22Rv1 (cell line): Measurements from ENCODE around the gene ANXA2R.

ENCODE experiments used
- H3K27ac ChIP-seq: fragments of 450-650 bp; 2 replicates; pipeline ENCODE4 v1.5.1; 2017
- ZFX ChIP-seq: fragments of 450-650 bp; IDR thresholded peaks from 2 replicates; pipeline ENCODE4 v1.6.1; 2017; ENCODE audit warnings: antibody characterized with exemption, borderline replicate concordance
- TF ChIP-seq, protein P1 (sequence below): fragments of 450-650 bp; IDR thresholded peaks from 2 replicates; pipeline ENCODE4 v1.5.1; 2017; ENCODE audit warnings: mild to moderate bottlenecking

Gene ANXA2R

DNA sequence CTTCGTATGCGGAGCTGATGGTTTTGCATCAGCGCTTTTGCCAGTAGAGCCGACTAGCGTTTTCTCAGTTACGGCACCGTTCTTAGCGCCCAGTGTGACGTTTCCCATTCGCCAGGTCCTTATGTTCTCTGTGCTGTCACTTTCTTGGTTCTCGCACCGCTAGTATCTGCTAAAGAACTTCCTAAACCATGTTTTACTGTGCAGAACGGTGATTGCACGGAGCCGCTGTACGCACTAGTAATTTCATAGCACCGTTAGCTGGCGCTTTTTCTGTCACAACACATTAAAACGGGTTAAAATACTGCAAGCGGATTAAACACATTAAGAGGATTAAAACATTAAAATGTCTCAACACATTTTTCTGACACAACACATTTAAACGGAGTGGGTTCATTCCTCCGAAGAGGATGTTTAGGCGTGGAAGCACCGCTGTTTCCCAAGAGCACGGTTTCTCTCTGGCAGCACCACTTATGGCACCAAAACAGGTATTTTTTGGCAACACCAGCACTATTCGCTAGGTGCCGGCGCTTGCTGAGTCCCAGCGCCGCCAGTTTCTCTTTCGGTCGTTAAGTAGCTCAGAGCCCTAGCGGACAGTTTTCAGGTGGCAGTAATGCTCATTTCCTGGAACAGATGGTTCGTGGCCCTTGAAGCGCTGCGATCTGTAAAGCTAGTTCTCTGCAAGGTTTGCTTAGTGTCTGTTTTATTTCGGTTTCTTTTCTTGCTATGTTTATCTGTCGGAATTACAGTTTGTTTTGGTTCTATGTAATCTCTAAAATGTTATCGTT is 20.3 kb downstream of the ANXA2R start:
- no peak for TF ChIP-seq ZFX
- TF ChIP-seq, protein P1, sequence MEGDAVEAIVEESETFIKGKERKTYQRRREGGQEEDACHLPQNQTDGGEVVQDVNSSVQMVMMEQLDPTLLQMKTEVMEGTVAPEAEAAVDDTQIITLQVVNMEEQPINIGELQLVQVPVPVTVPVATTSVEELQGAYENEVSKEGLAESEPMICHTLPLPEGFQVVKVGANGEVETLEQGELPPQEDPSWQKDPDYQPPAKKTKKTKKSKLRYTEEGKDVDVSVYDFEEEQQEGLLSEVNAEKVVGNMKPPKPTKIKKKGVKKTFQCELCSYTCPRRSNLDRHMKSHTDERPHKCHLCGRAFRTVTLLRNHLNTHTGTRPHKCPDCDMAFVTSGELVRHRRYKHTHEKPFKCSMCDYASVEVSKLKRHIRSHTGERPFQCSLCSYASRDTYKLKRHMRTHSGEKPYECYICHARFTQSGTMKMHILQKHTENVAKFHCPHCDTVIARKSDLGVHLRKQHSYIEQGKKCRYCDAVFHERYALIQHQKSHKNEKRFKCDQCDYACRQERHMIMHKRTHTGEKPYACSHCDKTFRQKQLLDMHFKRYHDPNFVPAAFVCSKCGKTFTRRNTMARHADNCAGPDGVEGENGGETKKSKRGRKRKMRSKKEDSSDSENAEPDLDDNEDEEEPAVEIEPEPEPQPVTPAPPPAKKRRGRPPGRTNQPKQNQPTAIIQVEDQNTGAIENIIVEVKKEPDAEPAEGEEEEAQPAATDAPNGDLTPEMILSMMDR = peak; percentile 61
- H3K27ac ChIP-seq = peak overlapping the region; percentile 99

DNA sequence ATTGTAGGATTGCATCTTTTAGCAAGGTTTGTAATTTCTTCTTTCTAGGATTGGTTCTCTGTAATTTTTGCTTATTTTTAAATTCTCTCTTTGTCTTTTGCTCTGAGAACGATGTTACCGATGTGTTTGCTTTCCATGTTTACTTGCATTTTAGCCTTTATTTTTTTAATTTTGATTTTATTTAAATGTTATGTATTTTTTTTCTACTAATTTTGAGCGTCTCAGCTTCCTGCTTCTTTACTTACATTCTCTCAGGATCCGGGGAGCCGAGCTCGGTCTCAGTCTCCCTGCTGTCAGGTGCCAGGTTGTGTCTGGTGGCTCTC is 20.9 kb downstream of the ANXA2R start:
- TF ChIP-seq, protein P1 = no peak
- TF ChIP-seq ZFX = no peak
- peak overlapping the region; percentile 99 for H3K27ac ChIP-seq

DNA sequence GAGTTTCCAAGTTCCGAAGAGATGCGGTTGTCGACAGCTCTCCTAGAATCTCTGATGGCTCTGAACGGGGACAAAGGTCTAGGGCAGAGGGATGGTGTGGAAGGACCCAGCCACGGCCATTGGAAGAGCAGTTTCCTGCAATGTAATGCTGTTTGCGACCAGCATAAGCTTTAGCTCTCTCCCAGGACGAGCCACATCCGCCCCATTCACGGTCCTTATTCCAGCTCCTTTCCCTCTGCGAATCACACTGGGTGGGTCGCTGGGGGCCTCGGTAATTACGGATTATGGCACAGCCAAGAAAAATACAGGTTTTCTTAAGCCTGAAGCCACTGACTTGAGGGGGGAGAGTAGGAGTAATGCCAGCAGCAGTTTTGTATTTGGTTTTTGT is 22.7 kb downstream of the ANXA2R start:
- peak overlapping the region; percentile 99 for H3K27ac ChIP-seq
- TF ChIP-seq ZFX = no peak
- TF ChIP-seq, protein P1 = no peak

DNA sequence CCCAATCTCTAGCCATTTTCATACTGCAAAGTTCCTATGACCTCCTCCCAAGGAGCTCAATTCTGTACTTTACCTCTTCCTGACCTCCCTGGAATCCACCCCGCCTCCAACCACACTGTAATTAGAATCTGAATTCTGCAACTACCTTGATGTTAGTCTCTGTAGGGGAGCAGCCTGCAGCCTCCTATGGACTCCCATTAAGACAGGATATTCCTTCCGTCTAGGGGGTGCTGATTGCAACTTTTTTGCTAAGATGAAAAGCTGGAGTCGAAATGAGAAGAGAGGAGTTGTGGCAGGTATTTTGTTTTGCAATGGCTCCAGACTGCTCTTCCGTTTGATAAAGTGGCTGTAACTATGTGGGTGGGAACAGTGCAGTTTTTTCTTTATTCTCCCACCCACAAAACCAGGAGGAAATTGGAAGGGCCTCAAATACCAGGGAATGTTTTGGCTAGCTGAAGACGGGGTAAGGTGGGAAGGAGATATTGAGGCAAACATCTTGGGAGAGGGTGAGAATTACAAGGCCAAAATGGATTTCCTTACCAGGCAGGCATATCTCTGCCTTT is 23.8 kb downstream of the ANXA2R start:
- TF ChIP-seq, protein P1 = no peak
- TF ChIP-seq ZFX = no peak
- H3K27ac ChIP-seq = no peak overlapping the region

DNA sequence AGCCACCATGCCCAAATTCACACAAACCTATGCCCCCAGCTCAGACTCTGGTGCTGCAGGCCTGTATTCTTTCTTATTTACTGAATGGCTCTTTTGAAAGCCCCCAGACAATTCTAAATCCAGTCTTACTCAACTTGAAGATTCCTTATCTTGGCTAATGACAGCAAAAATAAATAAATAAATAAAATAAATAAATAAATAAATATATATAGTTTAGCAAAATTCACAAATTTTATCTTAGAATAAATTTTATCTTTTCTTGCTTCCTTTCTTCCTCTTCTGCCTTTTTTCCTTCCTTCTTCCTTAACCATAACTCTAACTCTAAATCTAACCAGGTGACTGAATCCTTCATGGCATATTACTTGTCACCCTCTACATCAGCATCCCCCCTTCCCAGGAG is 25.6 kb downstream of the ANXA2R start:
- no peak for TF ChIP-seq ZFX
- TF ChIP-seq, protein P1 = no peak
- no peak overlapping the region for H3K27ac ChIP-seq

DNA sequence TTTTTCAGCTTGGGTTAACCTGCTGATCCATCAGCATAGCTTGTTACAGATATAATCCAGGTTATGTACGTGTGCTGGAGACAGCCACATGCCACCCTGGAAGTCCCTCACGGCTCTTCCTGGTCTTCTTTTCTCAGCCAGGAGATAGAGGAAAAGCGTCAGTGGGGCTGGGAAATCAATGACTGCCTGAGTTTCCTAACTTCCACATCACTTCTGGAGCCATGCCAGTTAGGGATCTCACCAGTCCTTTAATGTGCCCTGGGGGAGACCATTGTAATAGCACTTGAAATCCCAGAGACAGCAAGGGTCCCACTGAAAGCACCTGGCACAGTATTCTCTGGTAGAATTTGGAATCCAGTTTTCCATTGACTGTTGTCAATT is 29.2 kb downstream of the ANXA2R start:
- TF ChIP-seq ZFX = no peak
- TF ChIP-seq, protein P1 = no peak
- peak overlapping the region; percentile 99; the same call in 1 of the 2 replicates for H3K27ac ChIP-seq

DNA sequence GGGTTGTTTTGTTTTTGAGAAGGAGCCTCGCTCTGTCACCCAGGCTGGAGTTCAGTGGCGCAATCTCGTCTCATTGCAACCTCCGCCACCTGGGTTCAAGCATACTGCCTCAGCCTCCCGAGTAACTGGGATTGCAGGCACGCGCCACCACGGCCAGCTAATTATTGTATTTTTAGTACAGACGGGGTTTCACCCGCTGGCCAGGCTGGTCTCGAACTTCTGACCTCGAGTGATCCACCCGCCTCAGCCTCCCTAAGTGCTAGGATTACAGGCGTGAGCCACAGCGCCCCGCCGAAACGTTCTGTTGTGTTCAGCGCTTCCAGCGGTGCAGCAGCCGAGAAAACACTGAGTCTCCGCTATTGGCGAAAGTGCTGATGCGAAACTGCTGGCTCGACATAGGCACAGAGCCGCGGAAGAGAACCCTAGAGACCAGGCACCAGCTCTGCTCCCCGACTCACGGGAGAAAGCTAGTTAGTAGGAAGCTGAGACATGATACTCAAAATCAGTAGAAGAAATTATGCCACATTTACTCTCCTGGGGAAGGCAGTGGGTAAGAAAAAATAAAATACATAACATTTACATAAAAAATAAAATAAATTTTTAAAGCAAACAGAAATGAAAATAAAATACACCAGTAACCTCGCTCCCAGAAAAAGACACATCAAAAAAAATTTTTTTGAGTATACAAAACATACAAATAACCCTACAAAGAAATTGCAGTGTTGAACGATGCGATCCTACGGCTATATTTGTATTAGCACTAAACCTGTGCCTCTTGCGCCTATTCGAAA is 31.6 kb downstream of the ANXA2R start:
- H3K27ac ChIP-seq = peak overlapping the region; percentile 99
- TF ChIP-seq ZFX = no peak
- TF ChIP-seq, protein P1 = peak; percentile 50
